Measurements from ENCODE around the gene CCDC57. TPM values are rescaled to one million over a fixed set of nuclear protein-coding genes. Genes with fewer than 3 reads are reported as not detected.
A peak's percentile ranks its signal among the peaks of the same experiment; 100 is the strongest.

Gene CCDC57
- total and polyA plus RNA-seq, 9 of the 15 experiments (the other 6 are each of a cell fraction or from before 2014, with no cell fraction given): 0.83 to 36.2 (median 13.6) TPM

GRCh38 chr17:82188001-82188961, 24.4 kb downstream of the CCDC57 start:
- H3K79me2 ChIP-seq (ENCODE audit: control insufficient read depth, insufficient read depth, low read length): no peaks in the 10 kb centered on the region
- ChIA-PET CTCF (ENCODE audit: low intra/inter-chr PET ratio) (interaction anchor here (0.6 kb wide), 1 partner anchor 132 kb away, joined by 5 read pairs; no protein-coding TSS in a partner anchor), POLR2A (interaction anchor here (1.5 kb wide), 1 partner anchor 11 kb away, joined by 5 read pairs; no protein-coding TSS in a partner anchor)
- no peak overlapping the region for H2AFZ ChIP-seq (ENCODE audit: low read depth, low read length)
- no peak overlapping the region for H3K27ac ChIP-seq (ENCODE audit: extremely low read depth, low read depth, low read length)
- WGBS (ENCODE audit: insufficient coverage, low coverage, missing lambda C conversion rate): 90% methylated on average over 26 of the region's 26 CpGs
- no peak for DNase-seq (ENCODE audit: extremely low read depth in 1 of 4, low spot score in 3 of 4)
- peaks cover 56% of the 10 kb centered on the region for H3K36me3 ChIP-seq (ENCODE audit: control insufficient read depth, insufficient read depth, low read length)
- intact Hi-C loops (cut with micrococcal nuclease) (no loop called here), in situ Hi-C loops (cut with MboI) (no loop called here)
- BruUV-seq (replicated peaks): no TSS peak
- H3K4me2 ChIP-seq (ENCODE audit: insufficient read depth, low read length): no peak overlapping the region
- H3K9me3 ChIP-seq (replicated peaks; ENCODE audit: control insufficient read depth, insufficient read depth, low read depth, low read length): no peaks in the 10 kb centered on the region
- H3K9ac ChIP-seq (ENCODE audit: insufficient read depth in 1 of 2, low read depth in 2 of 2, low read length in 2 of 2): peak overlapping the region in 1 of 2 experiments; percentile 78; a peak in 2 of 4 replicates
- H3K9me1 ChIP-seq (ENCODE audit: control insufficient read depth, insufficient read depth, low read length): no peaks in the 10 kb centered on the region
- H3K27me3 ChIP-seq (ENCODE audit: control insufficient read depth in 2 of 2, insufficient read depth in 2 of 2, low read length in 2 of 2): no peaks in the 10 kb centered on the region
- TF ChIP-seq POLR2A (conservative IDR thresholded peaks at IDR 0.05) (0 out of 2 replicates have a peak, but pooled peaks have one; percentile 22), CCNT2 (IDR thresholded peaks at IDR 0.05; ENCODE audit: borderline replicate concordance, extremely low read depth, insufficient read length, low read depth, low read length) (no peak), NCOA1 (IDR thresholded peaks at IDR 0.05; ENCODE audit: low read depth) (no peak), BDP1 (IDR thresholded peaks at IDR 0.05; ENCODE audit: insufficient read depth, insufficient read length) (no peak), MIER1 (IDR thresholded peaks at IDR 0.05; ENCODE audit: low read depth) (no peak), ZFP91 (CRISPR knock-in tag; IDR thresholded peaks at IDR 0.05) (no peak), NFIC (IDR thresholded peaks at IDR 0.05) (peak; percentile 78), MLX (CRISPR knock-in tag; conservative IDR thresholded peaks at IDR 0.05) (no peak), MEIS2 (IDR thresholded peaks at IDR 0.05; ENCODE audit: partially characterized antibody) (no peak), ARID2 (IDR thresholded peaks at IDR 0.05) (no peak), EHMT2 (IDR thresholded peaks at IDR 0.05) (no peak), IRF2 (CRISPR knock-in tag; IDR thresholded peaks at IDR 0.05) (no peak), POLR2G (IDR thresholded peaks at IDR 0.05; ENCODE audit: low read depth, low read length) (0 out of 2 replicates have a peak, but pooled peaks have one; percentile 51), GABPA (tag; conservative IDR thresholded peaks at IDR 0.05; ENCODE audit: low read depth) (no peak), RFX7 (CRISPR knock-in tag; IDR thresholded peaks at IDR 0.05) (no peak), GATAD2A (IDR thresholded peaks at IDR 0.05) (no peak), ATF7 (IDR thresholded peaks at IDR 0.05) (no peak), SAP30 (IDR thresholded peaks at IDR 0.05; ENCODE audit: borderline replicate concordance, insufficient read depth, low read depth, low read length, poor library complexity, severe bottlenecking) (no peak), TCF3 (CRISPR knock-in tag; IDR thresholded peaks at IDR 0.05) (no peak)
- no peak overlapping the region for H3K4me3 ChIP-seq
- H3K4me1 ChIP-seq (replicated peaks in 1 of 2; ENCODE audit: control insufficient read depth in 2 of 2, insufficient read depth in 2 of 2, low read length in 2 of 2): peaks cover 0 to 6% of the 10 kb centered on the region in 2 experiments; a peak in 2 of 5 replicates
- ATAC-seq: no peak
- no peaks in the 10 kb centered on the region for H4K20me1 ChIP-seq (replicated peaks; ENCODE audit: control insufficient read depth, insufficient read depth, low read length)
- FAIRE-seq: no peak
